GM21737 (cell line): Measurements from ENCODE around the gene MGAT4A.
"Not testable (repeated sequence)": the region's sequence is repeated elsewhere in the genome, so short reads cannot be mapped to it uniquely, and the experiment has no call there.

ENCODE experiments used
- ATAC-seq: cut with Tn5 transposase; IDR thresholded peaks from one replicate; pipeline ENCODE4 v1.9.1; 2021; ENCODE audit warnings: mild to moderate bottlenecking, moderate library complexity; ENCODE audit not compliant: unreplicated experiment

Gene MGAT4A

GRCh38 chr2:98730707-98731040 is 258 bp downstream of the MGAT4A start:
- ATAC-seq = peak; percentile 44

- no peak for ATAC-seq
These were observed 752 bp downstream of the MGAT4A start for GRCh38 chr2:98730053-98730706.

- ATAC-seq = no peak
These were observed 1.3 kb downstream of the MGAT4A start for GRCh38 chr2:98729652-98730051.

GRCh38 chr2:98728088-98728718 is 2.7 kb downstream of the MGAT4A start:
- not testable (repeated sequence) for ATAC-seq

GRCh38 chr2:98727369-98728087 is 3.4 kb downstream of the MGAT4A start:
- no peak for ATAC-seq

GRCh38 chr2:98726735-98727368 is 4.1 kb downstream of the MGAT4A start:
- ATAC-seq = no peak

- no peak for ATAC-seq
These were observed 4.7 kb downstream of the MGAT4A start for GRCh38 chr2:98726205-98726604.

- ATAC-seq = no peak
These were observed 10.6 kb downstream of the MGAT4A start for GRCh38 chr2:98720286-98720685.

- ATAC-seq = no peak
These were observed 13.3 kb downstream of the MGAT4A start for GRCh38 chr2:98717621-98718020.

- no peak for ATAC-seq
These were observed 14.1 kb downstream of the MGAT4A start for GRCh38 chr2:98716786-98717185.

GRCh38 chr2:98715812-98716451 is 15.0 kb downstream of the MGAT4A start:
- no peak for ATAC-seq

GRCh38 chr2:98713332-98714015 is 17.5 kb downstream of the MGAT4A start:
- peak; percentile 79 for ATAC-seq

GRCh38 chr2:98712145-98712544 is 18.8 kb downstream of the MGAT4A start:
- no peak for ATAC-seq

GRCh38 chr2:98711506-98711905 is 19.4 kb downstream of the MGAT4A start:
- no peak for ATAC-seq

- no peak for ATAC-seq
These were observed 20.2 kb downstream of the MGAT4A start for GRCh38 chr2:98710734-98711133.

GRCh38 chr2:98709535-98709934 is 21.4 kb downstream of the MGAT4A start:
- no peak for ATAC-seq

- ATAC-seq = no peak
These were observed 22.3 kb downstream of the MGAT4A start for GRCh38 chr2:98708396-98709186.

- ATAC-seq = no peak
These were observed 24.3 kb downstream of the MGAT4A start for GRCh38 chr2:98706591-98706990.

- no peak for ATAC-seq
These were observed 25.7 kb downstream of the MGAT4A start for GRCh38 chr2:98705333-98705617.
